ENCODE measurements around the gene SYP.

GRCh38 chrX:49176421-49177326 is 23.3 kb downstream of the SYP start:
- no peak for TF ChIP-seq CTCF (IDR thresholded peaks at IDR 0.05)
- no peak for TF ChIP-seq POLR2A (IDR thresholded peaks at IDR 0.05)
